ENCODE measurements around the gene RBPMS2. TPM values are rescaled to one million over a fixed set of nuclear protein-coding genes. Genes with fewer than 3 reads are reported as not detected.
A peak's percentile ranks its signal among the peaks of the same experiment; 100 is the strongest.

Gene RBPMS2
- total and polyA plus RNA-seq, 7 experiments from 2014 or later = 1.2 TPM; not detected in 6

DNA sequence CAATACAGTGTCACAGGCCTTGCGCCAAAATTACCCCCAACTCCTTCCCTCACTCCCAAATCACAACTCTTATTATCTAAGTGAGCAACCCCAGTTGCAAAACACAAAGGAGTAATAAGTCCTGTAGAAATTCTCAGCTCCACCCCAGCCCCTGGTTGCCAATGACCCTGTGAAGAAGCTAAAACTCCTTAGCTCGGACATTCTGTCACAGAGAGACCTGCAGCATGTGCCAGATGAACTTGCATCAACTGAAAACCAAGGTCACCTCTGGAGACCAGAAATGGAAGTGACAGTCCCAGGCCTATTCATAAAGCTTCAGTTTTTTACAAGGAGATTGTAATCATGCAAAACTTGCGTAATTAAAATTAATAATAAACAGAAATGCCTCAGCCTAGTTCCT lies 55.2 kb downstream of the RBPMS2 start:
- H3K4me1 Mint-ChIP-seq = peaks cover 6 to 31% (median 18%) of the 10 kb centered on the region in 7 donors
- no peaks in the 10 kb centered on the region for H3K9me3 ChIP-seq (ENCODE audit: control insufficient read depth in 2 of 3, low read length in 3 of 3)
- H3K9me3 Mint-ChIP-seq = no peaks in the 10 kb centered on the region
- ChIA-PET CTCF (interaction anchor here (0.6 to 1.1 kb wide), 5 partner anchors 11 to 329 kb away, joined by 3 to 5 read pairs (median 4); no protein-coding TSS in a partner anchor), POLR2A (interaction anchor here (0.7 to 1.2 kb wide), 3 partner anchors 10 to 39 kb away, joined by 3 to 7 read pairs (median 5); no protein-coding TSS in a partner anchor)
- no peak for ATAC-seq
- H3K4me3 ChIP-seq (ENCODE audit: low read length) = no peak overlapping the region
- H3K27me3 ChIP-seq (ENCODE audit: control insufficient read depth in 2 of 2, insufficient read depth in 2 of 2, low read length in 2 of 2) = no peaks in the 10 kb centered on the region
- H3K27ac ChIP-seq (ENCODE audit: low read depth, low read length) = no peak overlapping the region
- H3K4me1 ChIP-seq (ENCODE audit: control insufficient read depth in 2 of 2, insufficient read depth in 2 of 2, low read length in 2 of 2) = peaks cover 0 to 21% of the 10 kb centered on the region in 2 donors
- H3K4me3 Mint-ChIP-seq = peak overlapping the region in 1 of 10 donors; percentile 18
- no peaks in the 10 kb centered on the region for H3K36me3 ChIP-seq (ENCODE audit: control insufficient read depth in 2 of 3, insufficient read depth in 3 of 3, low read length in 3 of 3)
- no peaks in the 10 kb centered on the region for H3K27me3 Mint-ChIP-seq
- H3K36me3 Mint-ChIP-seq = no peaks in the 10 kb centered on the region
- no peak for DNase-seq
- intact Hi-C loops (cut with micrococcal nuclease) = no loop called here
- H3K27ac Mint-ChIP-seq = peak overlapping the region in 3 of 9 donors; percentile 26 to 84 (median 68)

DNA sequence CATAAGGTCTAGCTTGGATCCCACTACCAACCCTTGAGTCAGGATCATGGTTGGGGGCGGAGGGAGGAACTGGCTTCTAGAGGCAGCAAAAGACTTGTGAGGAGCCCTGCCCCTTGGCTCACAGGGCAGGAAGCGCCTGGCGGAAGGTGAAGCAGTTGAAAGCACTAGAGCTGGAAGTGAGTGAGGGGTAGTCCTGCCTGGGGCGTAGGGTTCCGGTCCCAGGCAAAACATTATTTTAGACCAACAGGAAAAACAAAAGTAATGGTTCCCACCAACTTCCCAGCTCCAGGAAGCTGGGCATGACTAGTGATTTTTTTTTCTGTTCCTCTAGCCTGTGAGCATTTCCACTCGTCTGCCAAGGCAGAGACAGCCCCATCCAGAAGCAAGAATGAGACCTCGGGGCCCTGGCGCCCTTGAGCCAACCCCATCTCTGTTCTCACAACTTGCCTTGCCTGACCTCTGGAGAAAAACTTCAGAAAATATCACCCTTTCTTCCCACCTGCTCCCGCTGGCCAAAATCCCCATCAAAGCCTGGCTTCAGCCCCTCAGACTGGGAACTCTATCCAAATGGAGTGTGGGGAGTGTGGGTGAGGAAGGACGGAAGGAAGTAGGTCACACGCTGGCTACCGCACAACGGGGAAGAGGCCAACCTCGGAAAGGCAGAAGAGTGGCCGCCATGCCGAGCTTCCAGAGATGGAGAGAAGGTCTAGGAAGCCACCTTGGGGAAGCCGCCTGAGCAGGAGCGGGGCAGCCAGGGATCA lies 57.5 kb downstream of the RBPMS2 start:
- H3K4me3 Mint-ChIP-seq = peak overlapping the region in 9 of 10 donors; percentile 3 to 65 (median 45)
- H3K36me3 ChIP-seq (ENCODE audit: control insufficient read depth in 2 of 3, insufficient read depth in 3 of 3, low read length in 3 of 3) = no peaks in the 10 kb centered on the region
- ChIA-PET POLR2A (interaction anchor here (0.8 to 2.3 kb wide), 4 partner anchors 11 to 1117 kb away, joined by 3 to 8 read pairs (median 3); no protein-coding TSS in a partner anchor), CTCF (interaction anchor here (0.7 to 4.0 kb wide), 3 partner anchors 10 to 32 kb away, joined by 3 to 19 read pairs (median 11); no protein-coding TSS in a partner anchor)
- intact Hi-C loops (cut with micrococcal nuclease) = no loop called here
- DNase-seq = peak in 6 of 9 donors; percentile 20 to 54 (median 36)
- H3K9me3 ChIP-seq (ENCODE audit: control insufficient read depth in 2 of 3, low read length in 3 of 3) = no peaks in the 10 kb centered on the region
- peaks cover 6 to 31% (median 18%) of the 10 kb centered on the region in 7 donors for H3K4me1 Mint-ChIP-seq
- H3K4me3 ChIP-seq (ENCODE audit: low read length) = no peak overlapping the region
- H3K4me1 ChIP-seq (ENCODE audit: control insufficient read depth in 2 of 2, insufficient read depth in 2 of 2, low read length in 2 of 2) = peaks cover 0 to 21% of the 10 kb centered on the region in 2 donors
- ATAC-seq = peak; percentile 60
- H3K27ac Mint-ChIP-seq = peak overlapping the region in 8 of 9 donors; percentile 81 to 92 (median 88)
- H3K27me3 Mint-ChIP-seq = no peaks in the 10 kb centered on the region
- no peaks in the 10 kb centered on the region for H3K36me3 Mint-ChIP-seq
- H3K27ac ChIP-seq (ENCODE audit: low read depth, low read length) = peak overlapping the region; percentile 55
- no peaks in the 10 kb centered on the region for H3K27me3 ChIP-seq (ENCODE audit: control insufficient read depth in 2 of 2, insufficient read depth in 2 of 2, low read length in 2 of 2)
- H3K9me3 Mint-ChIP-seq = no peaks in the 10 kb centered on the region

DNA sequence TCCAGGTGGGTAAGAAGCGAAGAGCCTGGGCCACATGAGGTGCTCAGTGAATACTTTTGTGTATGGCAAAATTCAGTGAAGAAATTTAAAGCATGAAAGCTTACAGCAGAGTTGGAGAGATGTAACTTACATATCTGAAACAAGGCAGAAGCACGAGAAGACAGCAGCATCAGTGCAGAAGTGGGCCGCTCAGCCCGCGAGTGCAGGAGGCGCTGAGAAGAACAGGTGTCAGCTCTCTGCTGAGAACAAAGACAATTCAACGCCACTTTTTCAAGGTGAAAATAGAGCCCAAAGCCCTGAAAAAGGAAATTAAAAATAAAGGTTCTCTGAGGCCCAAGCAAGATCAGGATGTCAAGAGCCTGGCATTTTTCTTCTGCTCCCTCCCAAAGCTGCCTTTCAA lies 58.3 kb downstream of the RBPMS2 start:
- H3K4me3 Mint-ChIP-seq = peak overlapping the region in 9 of 10 donors; percentile 20 to 65 (median 45)
- intact Hi-C loops (cut with micrococcal nuclease) = no loop called here
- H3K9me3 ChIP-seq (ENCODE audit: control insufficient read depth in 2 of 3, low read length in 3 of 3) = no peaks in the 10 kb centered on the region
- no peaks in the 10 kb centered on the region for H3K27me3 ChIP-seq (ENCODE audit: control insufficient read depth in 2 of 2, insufficient read depth in 2 of 2, low read length in 2 of 2)
- POLR2A ChIA-PET = interaction anchor here (0.6 to 2.3 kb wide), 8 partner anchors 10 to 1116 kb away, joined by 3 to 8 read pairs (median 4); no protein-coding TSS in a partner anchor
- peaks cover 6 to 31% (median 18%) of the 10 kb centered on the region in 7 donors for H3K4me1 Mint-ChIP-seq
- no peaks in the 10 kb centered on the region for H3K27me3 Mint-ChIP-seq
- ATAC-seq (peak; percentile 36), DNase-seq (peak in 4 of 9 donors; percentile 14 to 36 (median 28))
- no peak overlapping the region for H3K4me3 ChIP-seq (ENCODE audit: low read length)
- peak overlapping the region in 8 of 9 donors; percentile 81 to 92 (median 88) for H3K27ac Mint-ChIP-seq
- no peaks in the 10 kb centered on the region for H3K36me3 Mint-ChIP-seq
- peaks cover 0 to 21% of the 10 kb centered on the region in 2 donors for H3K4me1 ChIP-seq (ENCODE audit: control insufficient read depth in 2 of 2, insufficient read depth in 2 of 2, low read length in 2 of 2)
- H3K9me3 Mint-ChIP-seq = no peaks in the 10 kb centered on the region
- no peaks in the 10 kb centered on the region for H3K36me3 ChIP-seq (ENCODE audit: control insufficient read depth in 2 of 3, insufficient read depth in 3 of 3, low read length in 3 of 3)
- CTCF ChIA-PET = interaction anchor here (0.7 to 4.0 kb wide), 3 partner anchors 11 to 31 kb away, joined by 3 to 19 read pairs (median 11); no protein-coding TSS in a partner anchor
- peak overlapping the region; percentile 55 for H3K27ac ChIP-seq (ENCODE audit: low read depth, low read length)

DNA sequence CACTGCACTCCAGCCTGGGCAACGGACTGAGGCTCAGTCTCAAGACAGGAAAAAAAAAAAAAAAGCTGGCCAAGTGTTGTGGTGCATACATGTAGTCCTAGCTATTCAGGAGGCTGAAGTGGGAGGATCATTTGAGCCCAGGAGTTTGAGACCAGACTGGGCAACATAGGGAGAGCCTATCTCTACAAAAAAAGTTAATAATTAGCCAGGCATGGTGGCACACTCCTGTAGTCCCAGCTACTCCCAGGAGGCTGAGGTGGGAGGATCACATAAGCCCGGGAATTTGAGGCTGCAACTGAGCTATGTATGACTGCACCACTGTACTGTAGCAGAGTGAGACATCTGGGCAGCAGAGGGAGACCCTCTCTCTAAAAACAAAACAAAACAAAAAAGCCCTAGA lies 58.9 kb downstream of the RBPMS2 start:
- no peak for DNase-seq
- POLR2A ChIA-PET = interaction anchor here (0.9 to 2.3 kb wide), 5 partner anchors 9 to 19 kb away, joined by 3 to 8 read pairs (median 4); no protein-coding TSS in a partner anchor
- Mint-ChIP-seq H3K4me1 (peaks cover 6 to 31% (median 18%) of the 10 kb centered on the region in 7 donors), H3K27me3 (no peaks in the 10 kb centered on the region), H3K9me3 (no peaks in the 10 kb centered on the region), H3K36me3 (no peaks in the 10 kb centered on the region), H3K27ac (peak overlapping the region in 8 of 9 donors; percentile 65 to 92 (median 88)), H3K4me3 (no peak overlapping the region)
- Histone ChIP-seq H3K9me3 (ENCODE audit: control insufficient read depth in 2 of 3, low read length in 3 of 3) (no peaks in the 10 kb centered on the region), H3K4me1 (ENCODE audit: control insufficient read depth in 2 of 2, insufficient read depth in 2 of 2, low read length in 2 of 2) (peaks cover 0 to 21% of the 10 kb centered on the region in 2 donors), H3K36me3 (ENCODE audit: control insufficient read depth in 2 of 3, insufficient read depth in 3 of 3, low read length in 3 of 3) (no peaks in the 10 kb centered on the region), H3K27me3 (ENCODE audit: control insufficient read depth in 2 of 2, insufficient read depth in 2 of 2, low read length in 2 of 2) (no peaks in the 10 kb centered on the region), H3K27ac (ENCODE audit: low read depth, low read length) (no peak overlapping the region), H3K4me3 (ENCODE audit: low read length) (no peak overlapping the region)
- CTCF ChIA-PET = interaction anchor here (0.6 to 4.0 kb wide), 4 partner anchors 11 to 355 kb away, joined by 3 to 19 read pairs (median 7); no protein-coding TSS in a partner anchor
- ATAC-seq = no peak
- intact Hi-C loops (cut with micrococcal nuclease) = no loop called here

DNA sequence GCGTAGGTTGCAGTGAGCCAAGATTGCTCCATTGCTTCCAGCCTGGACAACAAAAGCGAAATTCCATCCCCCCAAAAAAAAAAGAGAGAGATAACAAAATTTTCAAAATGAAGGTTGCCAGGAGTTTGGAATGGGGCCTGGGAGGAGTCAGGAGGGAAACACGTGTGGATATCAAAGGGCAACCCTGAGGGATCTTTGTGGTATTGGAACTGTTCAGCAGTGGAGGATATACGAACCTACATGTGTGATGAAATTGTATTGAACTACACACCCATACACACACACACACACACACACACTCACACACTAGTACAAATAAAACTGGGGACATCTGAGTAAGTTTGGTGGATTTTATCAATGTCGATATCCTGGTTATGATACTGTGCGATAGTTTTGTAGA lies 61.8 kb downstream of the RBPMS2 start:
- Mint-ChIP-seq H3K4me1 (peaks cover 6 to 23% (median 19%) of the 10 kb centered on the region in 7 donors), H3K27me3 (no peaks in the 10 kb centered on the region), H3K4me3 (no peak overlapping the region), H3K9me3 (no peaks in the 10 kb centered on the region), H3K27ac (no peak overlapping the region), H3K36me3 (peaks cover 0 to 4% (median 0%) of the 10 kb centered on the region in 5 donors)
- POLR2A ChIA-PET = no interaction called here
- Histone ChIP-seq H3K36me3 (ENCODE audit: control insufficient read depth in 2 of 3, insufficient read depth in 3 of 3, low read length in 3 of 3) (no peaks in the 10 kb centered on the region), H3K9me3 (ENCODE audit: control insufficient read depth in 2 of 3, low read length in 3 of 3) (no peaks in the 10 kb centered on the region), H3K4me1 (ENCODE audit: control insufficient read depth in 2 of 2, insufficient read depth in 2 of 2, low read length in 2 of 2) (peaks cover 0 to 16% of the 10 kb centered on the region in 2 donors), H3K27ac (ENCODE audit: low read depth, low read length) (no peak overlapping the region), H3K27me3 (ENCODE audit: control insufficient read depth in 2 of 2, insufficient read depth in 2 of 2, low read length in 2 of 2) (no peaks in the 10 kb centered on the region), H3K4me3 (ENCODE audit: low read length) (no peak overlapping the region)
- no peak for DNase-seq
- CTCF ChIA-PET = no interaction called here
- no peak for ATAC-seq
- intact Hi-C loops (cut with micrococcal nuclease) = no loop called here

DNA sequence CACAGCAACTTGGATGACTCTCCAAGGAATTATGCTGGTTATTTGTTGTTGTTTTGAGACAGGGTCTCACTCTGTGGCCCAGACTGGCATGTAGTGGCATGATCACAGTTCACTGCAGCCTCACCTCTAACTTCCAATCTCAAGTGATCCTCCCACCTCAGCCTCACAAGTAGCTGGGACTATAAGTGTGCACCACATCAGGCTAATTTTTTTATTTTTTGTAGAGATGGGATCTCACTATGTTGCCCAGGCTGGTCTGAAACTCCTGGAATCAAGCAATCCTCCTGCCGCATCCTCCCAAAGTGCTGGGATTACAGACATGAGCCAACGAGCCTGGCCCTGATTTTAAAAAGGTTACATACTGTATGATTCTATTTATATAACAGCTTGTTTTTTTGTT lies 63.0 kb downstream of the RBPMS2 start:
- peaks cover 0 to 3% (median 0%) of the 10 kb centered on the region in 5 donors for H3K27me3 Mint-ChIP-seq
- H3K4me3 Mint-ChIP-seq = no peak overlapping the region
- ChIA-PET POLR2A (interaction anchor here (0.6 kb wide), 1 partner anchor 16 kb away, joined by 3 read pairs; no protein-coding TSS in a partner anchor), CTCF (interaction anchor here (0.7 to 0.9 kb wide), 2 partner anchors 17 to 26 kb away, joined by 3 to 4 read pairs; no protein-coding TSS in a partner anchor)
- H3K36me3 Mint-ChIP-seq = peaks cover 0 to 7% (median 0%) of the 10 kb centered on the region in 5 donors
- peaks cover 0 to 4% of the 10 kb centered on the region in 2 donors for H3K4me1 ChIP-seq (ENCODE audit: control insufficient read depth in 2 of 2, insufficient read depth in 2 of 2, low read length in 2 of 2)
- no peak overlapping the region for H3K4me3 ChIP-seq (ENCODE audit: low read length)
- DNase-seq (no peak), ATAC-seq (no peak)
- H3K9me3 ChIP-seq (ENCODE audit: control insufficient read depth in 2 of 3, low read length in 3 of 3) = no peaks in the 10 kb centered on the region
- intact Hi-C loops (cut with micrococcal nuclease) = no loop called here
- no peaks in the 10 kb centered on the region for H3K36me3 ChIP-seq (ENCODE audit: control insufficient read depth in 2 of 3, insufficient read depth in 3 of 3, low read length in 3 of 3)
- H3K27ac Mint-ChIP-seq = peak overlapping the region in 1 of 9 donors; percentile 14
- H3K9me3 Mint-ChIP-seq = no peaks in the 10 kb centered on the region
- no peaks in the 10 kb centered on the region for H3K27me3 ChIP-seq (ENCODE audit: control insufficient read depth in 2 of 2, insufficient read depth in 2 of 2, low read length in 2 of 2)
- H3K4me1 Mint-ChIP-seq = peaks cover 0 to 11% (median 7%) of the 10 kb centered on the region in 7 donors
- H3K27ac ChIP-seq (ENCODE audit: low read depth, low read length) = no peak overlapping the region
